ENCODE measurements around the gene GLRA2.

DNA sequence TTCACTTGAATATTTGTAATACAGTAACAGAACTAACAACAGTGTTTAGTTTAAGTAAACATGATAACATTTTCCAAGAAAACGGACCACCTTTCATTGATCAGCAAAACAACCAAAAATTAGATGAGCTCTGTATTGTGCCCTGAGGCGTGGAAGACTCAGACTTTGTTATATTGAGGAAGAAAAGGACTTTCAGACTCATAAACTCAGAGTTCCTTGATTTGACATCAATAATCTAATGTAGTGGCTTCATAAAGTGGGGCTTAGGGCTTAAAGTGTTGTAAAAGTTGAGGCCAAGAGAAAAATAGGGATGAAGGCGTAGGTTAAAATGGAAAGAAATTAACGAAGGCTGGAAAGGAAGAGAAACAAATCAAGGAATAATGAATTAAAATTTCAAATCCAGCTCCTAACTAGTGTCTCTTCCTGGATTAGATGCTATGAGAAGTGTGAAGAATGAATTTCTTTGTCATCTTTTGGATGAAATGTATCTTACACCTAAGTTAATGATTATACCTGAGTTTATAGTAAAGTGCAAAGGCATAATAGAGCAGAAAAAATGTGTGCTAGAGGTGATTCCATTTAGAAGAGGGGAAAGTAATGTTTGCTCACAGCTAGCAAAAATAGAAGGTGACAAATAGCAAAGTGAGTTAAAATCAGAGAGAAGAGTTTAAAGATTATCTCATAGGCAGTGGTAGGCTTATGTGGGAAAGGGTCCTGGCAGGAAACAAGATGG lies 19.8 kb upstream of the GLRA2 start:
- TF ChIP-seq EZH2phosphoT487 (IDR thresholded peaks at IDR 0.05) = no peak
- TF ChIP-seq, protein P1, sequence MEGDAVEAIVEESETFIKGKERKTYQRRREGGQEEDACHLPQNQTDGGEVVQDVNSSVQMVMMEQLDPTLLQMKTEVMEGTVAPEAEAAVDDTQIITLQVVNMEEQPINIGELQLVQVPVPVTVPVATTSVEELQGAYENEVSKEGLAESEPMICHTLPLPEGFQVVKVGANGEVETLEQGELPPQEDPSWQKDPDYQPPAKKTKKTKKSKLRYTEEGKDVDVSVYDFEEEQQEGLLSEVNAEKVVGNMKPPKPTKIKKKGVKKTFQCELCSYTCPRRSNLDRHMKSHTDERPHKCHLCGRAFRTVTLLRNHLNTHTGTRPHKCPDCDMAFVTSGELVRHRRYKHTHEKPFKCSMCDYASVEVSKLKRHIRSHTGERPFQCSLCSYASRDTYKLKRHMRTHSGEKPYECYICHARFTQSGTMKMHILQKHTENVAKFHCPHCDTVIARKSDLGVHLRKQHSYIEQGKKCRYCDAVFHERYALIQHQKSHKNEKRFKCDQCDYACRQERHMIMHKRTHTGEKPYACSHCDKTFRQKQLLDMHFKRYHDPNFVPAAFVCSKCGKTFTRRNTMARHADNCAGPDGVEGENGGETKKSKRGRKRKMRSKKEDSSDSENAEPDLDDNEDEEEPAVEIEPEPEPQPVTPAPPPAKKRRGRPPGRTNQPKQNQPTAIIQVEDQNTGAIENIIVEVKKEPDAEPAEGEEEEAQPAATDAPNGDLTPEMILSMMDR (IDR thresholded peaks at IDR 0.05) = no peak
- no peak for TF ChIP-seq EZH2 (IDR thresholded peaks at IDR 0.05)

Data from neural progenitor cell (in vitro differentiated cells).